ENCODE results near the gene H1-8. TPM values are rescaled to one million over a fixed set of nuclear protein-coding genes. Genes with fewer than 3 reads are reported as not detected.
"Not testable (repeated sequence)": the region's sequence is repeated elsewhere in the genome, so short reads cannot be mapped to it uniquely, and the experiment has no call there.

H1-8 gene
- not detected in 2 replicates for total RNA-seq

GRCh38 chr3:129543156-129543790 lies at the start of gene H1-8:
H1-8 (plus strand) TSS chr3:129543175; CDS start chr3:129543219, 44 bp downstream.
- DNase-seq = no peak

DNA sequence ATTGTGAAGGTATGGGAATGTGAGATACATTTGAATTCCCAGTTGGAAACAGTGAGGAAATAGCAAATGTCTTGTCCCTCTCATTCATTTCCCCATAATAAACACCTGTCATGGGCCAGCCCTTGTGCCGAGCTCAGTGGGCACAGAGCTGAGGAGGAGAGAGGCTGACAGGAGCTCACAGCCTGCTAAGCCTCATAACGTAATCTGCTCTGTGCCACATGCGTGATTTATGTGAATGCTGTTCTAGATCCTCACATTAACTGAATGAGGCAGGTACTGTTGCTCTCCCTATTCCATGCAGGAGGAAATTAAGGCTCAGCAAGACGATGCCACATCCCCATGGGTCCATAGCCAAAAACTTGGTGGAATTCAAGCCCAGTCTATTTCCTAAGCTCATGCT lies 49.8 kb upstream of the H1-8 start:
- DNase-seq = no peak

DNA sequence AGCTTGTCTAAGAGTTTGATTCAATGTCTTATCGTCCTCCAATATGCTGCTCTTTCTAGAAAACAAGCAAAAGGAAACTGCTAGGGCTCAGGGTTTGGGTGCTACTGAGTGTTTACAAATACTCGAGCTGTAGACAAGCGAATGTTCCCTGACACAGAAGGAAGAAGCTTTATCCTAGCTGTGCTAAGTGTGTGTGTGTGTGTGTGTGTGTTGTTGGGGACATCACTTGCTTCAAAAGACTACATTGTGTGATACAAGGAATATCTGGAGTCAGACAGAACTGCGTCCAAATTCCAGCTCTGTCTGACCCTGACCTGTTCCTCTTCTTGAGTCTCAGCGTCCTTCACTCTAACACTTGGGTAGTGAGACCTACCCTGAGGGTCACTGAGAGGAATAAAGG lies 48.5 kb upstream of the H1-8 start:
- DNase-seq = peak; percentile 36

- peak; percentile 87 for DNase-seq
Observed at GRCh38 chr3:129495006-129495639, 47.9 kb upstream of the H1-8 start.

DNA sequence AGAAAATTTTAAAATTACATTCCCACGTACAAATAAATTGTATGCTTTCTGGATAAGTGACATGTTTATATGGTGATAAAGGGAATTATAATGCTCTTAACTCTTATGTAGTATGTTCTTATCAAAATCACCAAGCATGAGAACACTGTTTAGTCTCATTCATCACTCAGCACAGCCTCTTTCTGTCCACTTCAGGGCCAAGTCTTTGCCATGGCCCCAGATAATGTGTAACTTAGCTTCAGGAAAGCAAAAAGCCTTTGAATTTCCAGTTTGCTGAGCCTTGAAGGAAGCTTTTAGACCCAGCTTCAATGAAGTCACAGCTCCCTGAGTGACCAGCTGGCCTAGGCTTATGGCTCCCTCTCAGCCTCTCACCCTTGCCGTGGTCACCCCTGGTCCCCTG lies 45.1 kb upstream of the H1-8 start:
- DNase-seq = not testable (repeated sequence)

GRCh38 chr3:129498603-129499488 lies 44.1 kb upstream of the H1-8 start:
- DNase-seq = peak; percentile 15

GRCh38 chr3:129499604-129500333 lies 43.2 kb upstream of the H1-8 start:
- DNase-seq = peak; percentile 85

- peak; percentile 19 for DNase-seq
Observed at GRCh38 chr3:129500334-129500658, 42.7 kb upstream of the H1-8 start.

DNA sequence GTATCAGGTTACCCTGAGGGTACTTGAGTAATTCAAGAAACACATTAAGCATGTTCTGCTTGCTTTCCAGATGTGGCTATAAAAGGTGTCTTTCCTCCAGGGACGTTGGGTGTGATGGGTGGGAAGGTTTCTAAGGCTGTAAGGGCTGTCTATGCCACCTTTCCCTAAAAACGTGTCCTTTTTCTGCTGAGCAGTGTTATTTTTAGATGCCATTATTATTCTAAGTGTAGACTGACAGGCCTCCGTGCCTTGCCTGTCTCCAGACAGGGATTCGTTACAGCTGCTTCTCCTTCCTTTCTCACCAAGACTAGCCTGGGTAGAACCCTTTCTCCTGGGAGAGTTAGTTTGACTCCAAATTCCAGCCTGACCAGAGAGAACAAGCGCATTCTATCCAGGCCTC lies 41.3 kb upstream of the H1-8 start:
- no peak for DNase-seq

- DNase-seq = no peak
Observed at GRCh38 chr3:129502641-129503408, 40.1 kb upstream of the H1-8 start.

DNA sequence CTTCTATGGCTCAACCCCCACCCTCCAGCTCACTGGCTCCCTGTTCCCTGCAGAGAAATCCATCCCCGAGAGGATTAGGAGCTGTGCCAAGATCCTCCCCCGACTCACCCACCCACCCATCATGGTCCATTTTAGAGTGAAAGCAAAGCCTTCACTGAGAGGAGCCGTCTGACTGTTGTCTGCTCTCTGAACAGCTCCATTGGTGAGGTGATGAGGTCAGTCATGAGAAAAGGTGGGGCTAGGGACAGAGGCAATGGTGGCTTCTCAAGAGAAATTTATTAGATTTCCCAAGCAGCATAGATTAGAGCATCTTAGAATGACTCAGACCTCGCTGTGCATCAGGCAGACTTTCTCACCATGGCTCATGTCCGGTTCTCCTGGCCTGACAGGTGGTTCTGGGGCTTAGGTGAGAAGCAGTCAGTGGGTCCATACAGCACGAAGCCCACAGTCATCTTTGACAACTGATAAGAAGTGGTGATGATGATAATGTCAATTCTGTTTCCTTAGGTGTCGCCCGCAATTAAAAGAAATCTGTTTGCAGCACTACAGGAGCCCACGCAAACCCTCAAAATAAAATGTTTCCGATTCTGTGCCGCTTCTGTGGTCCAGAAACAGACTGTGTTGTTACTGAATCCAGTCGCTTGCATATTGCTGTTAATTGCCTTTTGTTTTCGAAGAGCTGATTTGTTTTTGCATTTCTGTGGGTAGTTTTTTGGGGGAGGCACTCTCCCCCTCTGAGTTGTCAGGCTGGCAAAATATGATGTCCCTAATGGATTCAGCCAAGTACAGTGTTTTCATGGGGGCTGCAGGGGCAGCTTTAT lies 39.3 kb upstream of the H1-8 start:
- no peak for DNase-seq

DNA sequence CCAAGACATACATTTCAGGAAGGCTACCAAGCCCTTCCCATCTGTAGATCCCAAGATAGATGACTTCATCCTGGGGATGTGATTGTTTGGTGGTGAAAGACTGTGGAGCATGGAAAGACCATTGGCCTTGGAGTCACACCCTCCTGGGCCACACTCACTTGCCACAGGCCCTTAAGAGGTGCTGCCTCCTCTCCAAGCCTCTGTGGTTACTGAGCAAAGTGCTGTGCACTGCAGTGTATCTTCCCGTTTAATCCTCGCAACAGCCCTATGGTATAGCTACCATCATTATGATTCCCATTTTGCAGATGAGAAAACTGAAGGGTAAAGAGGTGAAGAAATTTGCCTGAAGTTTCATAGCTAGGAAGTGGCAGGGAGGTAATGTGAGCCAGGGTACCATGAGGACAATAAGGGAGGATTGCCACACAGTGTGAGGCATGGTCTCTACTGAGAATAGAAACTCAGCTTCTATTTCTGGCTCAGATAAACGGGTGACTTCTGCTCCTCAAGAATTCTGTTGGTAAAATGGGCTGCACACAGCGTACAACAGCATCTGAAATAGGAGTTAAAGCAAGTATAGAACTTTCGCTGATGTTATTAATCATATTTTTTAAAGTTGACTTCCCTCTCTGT lies 38.4 kb upstream of the H1-8 start:
- no peak for DNase-seq

- no peak for DNase-seq
Observed at GRCh38 chr3:129505341-129505740, 37.6 kb upstream of the H1-8 start.

- DNase-seq = no peak
Observed at GRCh38 chr3:129506231-129506742, 36.7 kb upstream of the H1-8 start.

DNA sequence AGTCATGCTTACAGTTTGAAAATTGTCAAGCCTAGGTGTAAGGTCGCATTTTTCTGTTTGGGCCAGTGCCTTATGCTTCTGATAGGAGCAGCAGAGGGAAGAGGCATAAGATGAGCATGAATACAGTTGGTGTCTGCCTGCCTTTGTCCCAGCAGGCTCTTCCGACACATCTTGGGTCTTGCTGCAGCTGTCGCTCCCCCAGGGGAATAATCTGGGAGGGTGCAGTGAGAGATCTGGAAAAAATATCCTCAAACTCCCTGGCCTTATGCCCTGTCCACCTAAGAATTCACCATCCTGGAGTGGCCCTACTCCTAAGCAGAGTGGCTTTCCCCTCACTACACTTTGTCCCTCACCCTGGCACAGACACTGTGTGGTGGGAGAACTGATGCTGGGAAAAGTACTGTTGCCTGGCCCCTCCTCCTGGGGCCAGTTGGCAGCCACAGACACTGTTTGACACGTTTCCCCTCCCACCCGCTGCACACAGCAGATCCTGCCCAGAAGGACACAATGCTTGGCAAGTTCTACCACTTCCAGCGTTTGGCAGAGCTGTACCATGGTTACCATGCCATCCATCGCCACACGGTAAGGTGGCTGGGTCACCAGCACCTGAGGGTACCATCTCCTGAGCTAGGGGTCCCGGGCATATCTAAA lies 35.7 kb upstream of the H1-8 start:
- peak; percentile 71 for DNase-seq

- no peak for DNase-seq
Observed at GRCh38 chr3:129512595-129512994, 30.4 kb upstream of the H1-8 start.

GRCh38 chr3:129513705-129514104 lies 29.3 kb upstream of the H1-8 start:
- DNase-seq = no peak

DNA sequence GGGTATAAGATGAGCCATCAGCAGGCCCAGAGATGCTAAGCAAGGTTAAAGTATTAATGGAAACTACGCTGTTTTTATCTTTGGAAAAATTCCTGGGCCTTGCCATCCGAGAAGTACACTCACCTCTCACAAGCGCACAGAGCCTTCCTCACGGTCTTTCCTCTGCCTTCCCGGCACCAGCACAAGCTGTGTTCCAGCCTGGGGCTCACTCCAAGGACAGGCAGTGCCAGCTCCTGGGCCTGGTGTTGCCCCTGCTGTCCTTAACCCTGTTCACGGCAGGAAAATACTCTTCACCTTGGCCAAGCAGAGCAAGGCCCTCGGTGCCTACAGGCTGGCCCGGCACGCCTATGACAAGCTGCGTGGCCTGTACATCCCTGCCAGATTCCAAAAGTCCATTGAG lies 28.9 kb upstream of the H1-8 start:
- no peak for DNase-seq

DNA sequence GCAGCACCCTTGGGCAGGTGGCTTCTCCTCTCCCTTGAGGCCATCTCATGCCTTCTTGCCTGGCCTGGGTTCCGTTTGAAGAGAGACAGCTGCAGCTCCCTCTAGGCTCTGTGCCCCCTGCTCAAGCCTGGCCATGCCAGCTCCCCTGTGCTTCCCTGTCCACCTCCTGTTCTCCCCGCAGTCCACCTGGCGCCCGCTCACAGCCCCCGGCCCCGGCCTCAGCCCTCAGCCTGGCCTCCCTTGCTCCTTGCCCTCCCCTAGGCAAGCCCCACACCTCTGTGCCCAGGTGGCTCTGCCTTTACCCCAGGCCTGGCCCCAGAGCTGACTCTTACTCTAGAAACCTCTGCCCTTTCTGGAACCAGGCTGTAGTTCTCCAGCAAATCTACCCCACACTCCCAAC lies 28.4 kb upstream of the H1-8 start:
- no peak for DNase-seq

Data from dermis blood vessel endothelial cell (primary cell).